IMR-90 (cell line): ENCODE data around the gene UBA1. TPM values are rescaled to one million over a fixed set of nuclear protein-coding genes. Genes with fewer than 3 reads are reported as not detected.

ENCODE experiments used
- ATAC-seq: fragments of 200-7000 bp; cut with Tn5 transposase; 2 replicates; pipeline ENCODE4 v1.9.1; 2020; ENCODE audit warnings: low read depth, mild to moderate bottlenecking, moderate library complexity
- BruUV-seq: library from RNA; stranded (reverse); fragments of 400-500 nt; replicated peaks from 2 replicates; lab custom pipeline; 2021; lab: Mats Ljungman, UMichigan
- CTCF ChIA-PET: fragments of 300-600 bp; formaldehyde crosslinking; extraction: SDS; loops from one replicate; lab custom pipeline; 2021; ENCODE audit warnings: antibody characterized with exemption; lab: Yijun Ruan, JAX
- POLR2A ChIA-PET: fragments of 300-600 bp; sonication (Branson Sonifier 250); formaldehyde crosslinking; loops from one replicate; lab custom pipeline; 2022; ENCODE audit warnings: antibody characterized with exemption; ENCODE audit not compliant: unreplicated experiment; lab: Charles Lee
- DNase-seq: peaks from one replicate; pipeline ENCODE4 v3.0.0; 2013
- H2AFZ ChIP-seq: replicated peaks from 2 replicates; pipeline ENCODE3; 2013; ENCODE audit warnings: low read length, mild to moderate bottlenecking; ENCODE audit not compliant: poor library complexity
- H2AK5ac ChIP-seq: 2 replicates; pipeline ENCODE4 v1.6.1; 2013; ENCODE audit warnings: low read depth, low read length, inconsistent platforms
- H2AK9ac ChIP-seq: replicated peaks from 2 replicates; pipeline ENCODE3; 2013; ENCODE audit warnings: mild to moderate bottlenecking, low read depth, low read length, moderate library complexity; ENCODE audit not compliant: poor library complexity
- H2BK120ac ChIP-seq: 2 replicates; pipeline ENCODE4 v1.6.1; 2013; ENCODE audit warnings: low read depth, low read length, inconsistent platforms
- H2BK15ac ChIP-seq: 3 replicates; pipeline ENCODE4 v1.6.1; 2013; ENCODE audit warnings: low read depth, low read length, inconsistent platforms
- H2BK20ac ChIP-seq: 2 replicates; pipeline ENCODE4 v1.6.1; 2013; ENCODE audit warnings: low read depth, mild to moderate bottlenecking, inconsistent platforms, low read length, moderate library complexity
- H2BK5ac ChIP-seq: 2 replicates; pipeline ENCODE4 v1.6.1; 2013; ENCODE audit warnings: mild to moderate bottlenecking, low read depth, low read length, inconsistent platforms; ENCODE audit not compliant: poor library complexity, severe bottlenecking
- H3K14ac ChIP-seq: replicated peaks from 2 replicates; pipeline ENCODE4 v1.6.1; 2013; ENCODE audit warnings: low read depth, low read length, inconsistent platforms
- H3K18ac ChIP-seq: 2 replicates; pipeline ENCODE4 v1.6.1; 2013; ENCODE audit warnings: low read depth, low read length, control low read depth
- H3K23ac ChIP-seq: 2 replicates; pipeline ENCODE4 v1.6.1; 2013; ENCODE audit warnings: low read depth, low read length, inconsistent platforms
- H3K27ac ChIP-seq: 2 replicates; pipeline ENCODE4 v1.5.1; 2013; ENCODE audit warnings: mild to moderate bottlenecking, control low read depth, low read length; ENCODE audit not compliant: insufficient read depth
- H3K27me3 ChIP-seq: 2 replicates; pipeline ENCODE4 v1.6.1; 2013; ENCODE audit warnings: low read length; ENCODE audit not compliant: control insufficient read depth, insufficient read depth
- H3K36me3 ChIP-seq: 2 replicates; pipeline ENCODE4 v1.6.1; 2013; ENCODE audit warnings: low read length, mixed read lengths; ENCODE audit not compliant: control insufficient read depth, insufficient read depth
- H3K4ac ChIP-seq: 2 replicates; pipeline ENCODE4 v1.6.1; 2013; ENCODE audit warnings: low read depth, low read length, inconsistent platforms
- H3K4me1 ChIP-seq: 2 replicates; pipeline ENCODE4 v1.6.1; 2013; ENCODE audit warnings: low read length, mixed read lengths; ENCODE audit not compliant: control insufficient read depth, insufficient read depth
- H3K4me2 ChIP-seq: 2 replicates; pipeline ENCODE4 v1.6.1; 2013; ENCODE audit warnings: low read depth, mild to moderate bottlenecking, control low read depth, low read length, moderate library complexity
- H3K4me3 ChIP-seq: 2 replicates; pipeline ENCODE4 v1.5.1; 2013; ENCODE audit warnings: low read depth, mild to moderate bottlenecking, control low read depth, low read length, moderate library complexity; ENCODE audit not compliant: insufficient read depth
- H3K56ac ChIP-seq: 2 replicates; pipeline ENCODE4 v1.6.1; 2013; ENCODE audit warnings: low read length, inconsistent platforms; ENCODE audit not compliant: insufficient read depth; ENCODE audit errors: extremely low read depth
- H3K79me1 ChIP-seq, 2 experiments: 2 replicates each; pipeline ENCODE4 v1.6.1; 2013; ENCODE audit warnings: low read length in 2 of 2, inconsistent platforms in 1 of 2, low read depth in 1 of 2
- H3K9ac ChIP-seq: 2 replicates; pipeline ENCODE4 v1.6.1; 2013; ENCODE audit warnings: low read depth, low read length, control low read depth
- H3K9me1 ChIP-seq: 2 replicates; pipeline ENCODE4 v1.6.1; 2013; ENCODE audit warnings: low read length, inconsistent platforms; ENCODE audit not compliant: insufficient read depth
- H3K9me3 ChIP-seq: 2 replicates; pipeline ENCODE4 v1.6.1; 2013; ENCODE audit warnings: low read length; ENCODE audit not compliant: control insufficient read depth, insufficient read depth
- H4K20me1 ChIP-seq: 2 replicates; pipeline ENCODE4 v1.6.1; 2013; ENCODE audit warnings: low read length, inconsistent platforms; ENCODE audit not compliant: insufficient read depth
- H4K5ac ChIP-seq: 2 replicates; pipeline ENCODE4 v1.6.1; 2013; ENCODE audit warnings: mild to moderate bottlenecking, low read depth, low read length, control low read depth
- H4K8ac ChIP-seq, 2 experiments: 2 replicates each; pipeline ENCODE4 v1.6.1; 2013; ENCODE audit warnings: low read depth in 2 of 2, low read length in 2 of 2, control low read depth in 1 of 2, inconsistent platforms in 1 of 2
- H4K91ac ChIP-seq: 2 replicates; pipeline ENCODE4 v1.6.1; 2013; ENCODE audit warnings: low read depth, low read length, inconsistent platforms; ENCODE audit not compliant: insufficient read depth
- MAFK ChIP-seq: IDR thresholded peaks from 2 replicates; pipeline ENCODE4 v1.6.1; 2012; ENCODE audit warnings: low read depth, low read length, improper control_type of control experiment
- MAZ ChIP-seq: IDR thresholded peaks from 2 replicates; pipeline ENCODE4 v1.6.1; 2012; ENCODE audit warnings: low read depth, mild to moderate bottlenecking, low read length, improper control_type of control experiment, moderate library complexity, borderline replicate concordance
- RFX5 ChIP-seq: IDR thresholded peaks from 2 replicates; pipeline ENCODE4 v1.8.0; 2012; ENCODE audit warnings: low read depth, mild to moderate bottlenecking, low read length, moderate library complexity
- WGBS, 2 experiments: methylation state at CpG; one replicate each; pipeline versions ENCODE4 v1.1.5 to v1.1.7; 2013; ENCODE audit warnings: missing lambda C conversion rate in 2 of 2; ENCODE audit not compliant: insufficient read length in 1 of 2; ENCODE audit errors: extremely low coverage in 2 of 2; 5-methylcytosine and 5-hydroxymethylcytosine counted together
- dilution Hi-C: fragments of 300-500 bp; cut with HindIII; formaldehyde crosslinking; loops from one replicate; pipeline ENCODE4 v1.14.3; 2018; ENCODE audit warnings: low sequenced_read_pairs; ENCODE audit not compliant: unreplicated experiment
- in situ Hi-C: fragments of 300-500 bp; cut with MboI; formaldehyde crosslinking; loops from 3 replicates; pipeline ENCODE4 v1.14.3; 2019; ENCODE audit warnings: low sequenced_read_pairs, inconsistent platforms, mixed read lengths
- intact Hi-C: fragments of 100-400 bp; cut with micrococcal nuclease; formaldehyde crosslinking; loops from 2 replicates; pipeline ENCODE4 v1.10.0; 2022
- polyA plus RNA-seq, 3 experiments: library from polyadenylated mRNA; depleted of rRNA; stranded (reverse); fragments of >200 nt; gene quantifications; 2 replicates each; pipeline ENCODE4 v1.2.3, GENCODE V29; 2012; ENCODE audit warnings: low replicate concordance in 1 of 3
- total RNA-seq: library from RNA; depleted of rRNA; stranded (reverse); fragments of >200 nt; gene quantifications from 2 replicates; pipeline ENCODE4 v1.2.3, GENCODE V29; 2012

Gene UBA1
- total and polyA plus RNA-seq, 2 of the 4 experiments (the other 2 are of a cell fraction), result 299 to 343 TPM

- H2AK9ac ChIP-seq, result no peak overlapping the region
- dilution Hi-C loops (no loop called here), in situ Hi-C loops (loop anchor here (25.0 kb wide), 1 partner anchor 428 kb away; the partner anchor contains the start of gene CFP), intact Hi-C loops (no loop called here)
- no peak overlapping the region for H2BK20ac ChIP-seq
- H4K91ac ChIP-seq, result no peak overlapping the region
- ChIA-PET CTCF (no interaction called here), POLR2A (no interaction called here)
- no peaks in the 10 kb centered on the region; the same call in 1 of the 2 replicates for H3K9me1 ChIP-seq
- no peak overlapping the region for H3K18ac ChIP-seq
- no peak for DNase-seq
- H2AFZ ChIP-seq, result no peak overlapping the region
- H2BK15ac ChIP-seq, result no peak overlapping the region
- ATAC-seq, result no peak
- no peak overlapping the region for H3K4ac ChIP-seq
- no peak overlapping the region for H2AK5ac ChIP-seq
- H2BK5ac ChIP-seq, result no peak overlapping the region
- no peak overlapping the region for H2BK120ac ChIP-seq
- H3K23ac ChIP-seq, result no peak overlapping the region
- TF ChIP-seq MAZ (no peak), MAFK (no peak), RFX5 (no peak)
- no peak overlapping the region for H3K14ac ChIP-seq
- H3K4me1 ChIP-seq, result no peaks in the 10 kb centered on the region
- H4K8ac ChIP-seq, result no peak overlapping the region
- no peak overlapping the region for H3K9ac ChIP-seq
- peaks cover 5 to 32% of the 10 kb centered on the region in 2 experiments; a peak in 3 of 4 replicates for H3K79me1 ChIP-seq
- no peak overlapping the region for H3K56ac ChIP-seq
- H4K20me1 ChIP-seq, result peaks cover 57% of the 10 kb centered on the region
- WGBS, 2 experiments, result 97% methylated on average over 12 of the region's 16 CpGs; no CpG with 5 or more reads in 1 of the 2 experiments
- no TSS peak for BruUV-seq
- no peaks in the 10 kb centered on the region; the same call in 1 of the 2 replicates for H3K27me3 ChIP-seq
- H3K4me3 ChIP-seq, result no peak overlapping the region
- no peak overlapping the region for H3K27ac ChIP-seq
- H3K36me3 ChIP-seq, result peaks cover 79% of the 10 kb centered on the region
- no peaks in the 10 kb centered on the region for H3K9me3 ChIP-seq
- H3K4me2 ChIP-seq, result no peak overlapping the region
- no peak overlapping the region for H4K5ac ChIP-seq
Measured at GRCh38 chrX:47209508-47210238, 16.0 kb downstream of the UBA1 start.
